Testis (tissue), 3 donors: ENCODE measurements around the gene ZEB2. TPM values are rescaled to one million over a fixed set of nuclear protein-coding genes. Genes with fewer than 3 reads are reported as not detected.

ENCODE experiments used
- DNase-seq: peaks from one replicate; pipeline ENCODE4 v3.0.0-alpha.2; 2019
- H3K27ac ChIP-seq, 2 donors: fragments of 200-600 bp; sonication (generic); one replicate each; pipeline ENCODE4 v1.5.1; 2019
- H3K27me3 ChIP-seq: fragments of 200-600 bp; sonication (generic); one replicate; pipeline ENCODE4 v1.5.1; 2019
- H3K36me3 ChIP-seq: fragments of 200-600 bp; sonication (generic); one replicate; pipeline ENCODE4 v1.5.1; 2017; ENCODE audit warnings: low read depth; ENCODE audit errors: missing control alignments
- H3K4me1 ChIP-seq: fragments of 200-600 bp; sonication (generic); one replicate; pipeline ENCODE4 v1.5.1; 2019
- H3K4me3 ChIP-seq, 2 donors: fragments of 200-600 bp; sonication (generic); one replicate each; pipeline ENCODE4 v1.5.1; 2017 to 2019
- H3K9me3 ChIP-seq: fragments of 200-600 bp; sonication (generic); one replicate; pipeline ENCODE4 v1.5.1; 2017
- CTCF ChIP-seq, 3 experiments: fragments of 450-650 bp in 2 of 3; fragments of 200-600 bp in 1 of 3; sonication (generic) in 1 of 3; IDR thresholded peaks; one replicate each; pipeline ENCODE4 v1.5.1; 2016 to 2019; ENCODE audit warnings: antibody characterized with exemption in 3 of 3, mild to moderate bottlenecking in 2 of 3, moderate library complexity in 1 of 3
- POLR2A ChIP-seq: fragments of 450-650 bp; IDR thresholded peaks from one replicate; pipeline ENCODE4 v1.6.1; 2017; ENCODE audit warnings: antibody characterized with exemption, mild to moderate bottlenecking, moderate library complexity
- WGBS, 2 donors: methylation state at CpG; one replicate each; pipeline ENCODE4 v1.1.5; 2018; 5-methylcytosine and 5-hydroxymethylcytosine counted together
- intact Hi-C: fragments of 100-400 bp; cut with DNase I; formaldehyde crosslinking; loops from one replicate; pipeline ENCODE4 v1.15.1; 2023; ENCODE audit warnings: low total_unique reads
- polyA plus RNA-seq: library from polyadenylated mRNA; stranded (reverse); fragments of 350-450 nt; fragmentation: Illumina TruSeq; extraction: RNeasy Lipid Tissue Mini Kit (QIAGEN cat#74804); gene quantifications from one replicate; pipeline ENCODE4 v1.2.3, GENCODE V29; 2014; ENCODE audit warnings: low read depth, low replicate concordance; ENCODE audit not compliant: insufficient read depth
- total RNA-seq, 2 donors: library from RNA; depleted of rRNA; stranded (reverse); fragments of >200 nt; gene quantifications; one replicate each; pipeline ENCODE4 v1.2.3, GENCODE V29; 2016

The ZEB2 gene
- total and polyA plus RNA-seq, 3 donors from 2014 or later: 38.7 to 96.4 (median 87.8) TPM

DNA sequence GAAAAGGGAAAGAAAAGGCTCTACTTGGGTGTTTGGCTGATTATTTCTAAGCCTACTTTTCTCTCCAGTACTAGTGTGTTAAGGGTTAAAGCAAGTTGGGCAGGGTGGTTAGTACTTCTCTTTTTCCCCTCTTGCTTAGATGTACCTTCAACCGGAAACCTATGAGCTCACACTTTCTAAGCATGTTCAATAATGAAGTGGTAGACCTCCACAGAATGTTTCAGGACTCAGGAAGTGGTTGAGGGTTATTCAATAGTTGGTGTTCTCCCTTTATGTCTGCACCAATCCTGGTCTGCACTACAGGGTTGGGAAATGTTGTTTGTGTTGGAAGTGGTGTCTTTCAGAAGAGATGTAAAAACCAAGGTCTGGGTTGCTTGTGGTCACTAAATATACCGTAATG lies 137.1 kb downstream of the ZEB2 start:
- Histone ChIP-seq H3K36me3 (no peaks in the 10 kb centered on the region), H3K9me3 (no peaks in the 10 kb centered on the region), H3K27ac (no peak overlapping the region), H3K27me3 (no peaks in the 10 kb centered on the region), H3K4me3 (no peak overlapping the region), H3K4me1 (peaks cover 15% of the 10 kb centered on the region)
- TF ChIP-seq CTCF (IDR thresholded peaks at IDR 0.05) (no peak), POLR2A (no peak)
- DNase-seq: no peak
- 80 to 83% methylated on average over 2 of the region's 2 CpGs for WGBS, 2 donors
- intact Hi-C loops: no loop called here

GRCh38 chr2:144381716-144382115 lies 138.2 kb downstream of the ZEB2 start:
- H3K36me3 ChIP-seq: no peaks in the 10 kb centered on the region
- no peak for DNase-seq
- intact Hi-C loops: no loop called here
- TF ChIP-seq POLR2A: no peak
- no peak for TF ChIP-seq CTCF (IDR thresholded peaks at IDR 0.05)
- H3K27me3 ChIP-seq: no peaks in the 10 kb centered on the region
- no peak overlapping the region for H3K4me3 ChIP-seq
- no peaks in the 10 kb centered on the region for H3K9me3 ChIP-seq
- no peak overlapping the region for H3K27ac ChIP-seq
- WGBS, 2 donors: 73 to 83% methylated on average over 2 of the region's 2 CpGs
- H3K4me1 ChIP-seq: peaks cover 4% of the 10 kb centered on the region

DNA sequence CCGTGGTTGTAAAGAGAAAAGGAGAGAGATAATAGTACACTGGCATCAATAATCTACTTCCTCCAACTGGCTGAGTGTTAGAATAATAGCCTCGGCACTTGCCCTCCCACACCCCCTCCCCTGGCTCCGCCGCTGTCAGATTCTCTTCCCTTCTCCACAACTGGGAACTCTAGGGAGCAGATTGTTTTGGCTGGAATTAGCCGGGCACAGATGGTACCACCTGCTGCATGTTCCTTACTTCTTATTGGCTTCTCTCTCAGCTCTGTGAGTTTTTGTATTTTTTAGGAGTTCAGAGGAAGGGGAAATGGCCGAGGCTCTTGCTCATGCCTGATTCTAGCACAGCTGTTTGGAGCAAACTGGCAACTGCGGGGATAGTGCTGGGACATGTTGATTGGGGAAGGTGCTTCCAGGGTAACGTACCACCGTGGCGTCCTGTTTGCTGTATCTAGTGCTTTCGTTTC lies 140.0 kb downstream of the ZEB2 start:
- Histone ChIP-seq H3K27ac (peak overlapping the region; percentile 4 to 28), H3K9me3 (no peaks in the 10 kb centered on the region), H3K27me3 (no peaks in the 10 kb centered on the region), H3K4me3 (no peak overlapping the region), H3K4me1 (no peaks in the 10 kb centered on the region), H3K36me3 (no peaks in the 10 kb centered on the region)
- WGBS, 2 donors: 30 to 42% methylated on average over 11 of the region's 11 CpGs
- DNase-seq: no peak
- intact Hi-C loops: no loop called here
- no peak for TF ChIP-seq POLR2A
- no peak for TF ChIP-seq CTCF (IDR thresholded peaks at IDR 0.05)

DNA sequence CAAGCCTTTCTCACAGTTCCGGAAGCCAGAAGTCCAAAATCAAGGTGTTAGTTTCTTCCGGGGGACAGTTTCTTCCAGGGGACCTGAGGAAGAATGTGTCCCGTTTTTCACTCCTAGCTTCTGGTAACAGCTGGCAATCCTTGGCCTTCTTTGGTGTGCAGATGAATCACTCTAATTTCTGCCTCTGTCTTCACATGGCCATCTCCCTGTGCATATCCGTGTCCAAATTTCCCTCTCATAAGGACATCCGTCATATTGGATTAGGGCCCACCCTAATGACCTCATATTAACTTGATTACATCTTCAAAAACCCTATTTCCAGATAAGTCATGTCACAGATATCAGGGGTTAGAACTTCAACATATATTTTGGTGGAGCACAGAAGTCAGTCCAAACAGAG lies 141.4 kb downstream of the ZEB2 start:
- Histone ChIP-seq H3K9me3 (no peaks in the 10 kb centered on the region), H3K4me1 (peaks cover 2% of the 10 kb centered on the region), H3K4me3 (no peak overlapping the region), H3K27ac (no peak overlapping the region), H3K36me3 (no peaks in the 10 kb centered on the region), H3K27me3 (no peaks in the 10 kb centered on the region)
- WGBS, 2 donors: 79 to 86% methylated on average over 5 of the region's 5 CpGs
- no peak for TF ChIP-seq CTCF (IDR thresholded peaks at IDR 0.05)
- intact Hi-C loops: no loop called here
- DNase-seq: no peak

GRCh38 chr2:144377914-144378313 lies 142.0 kb downstream of the ZEB2 start:
- Histone ChIP-seq H3K9me3 (no peaks in the 10 kb centered on the region), H3K27ac (no peak overlapping the region), H3K4me1 (peaks cover 9% of the 10 kb centered on the region), H3K4me3 (no peak overlapping the region), H3K27me3 (no peaks in the 10 kb centered on the region), H3K36me3 (no peaks in the 10 kb centered on the region)
- TF ChIP-seq POLR2A (no peak), CTCF (IDR thresholded peaks at IDR 0.05) (no peak)
- WGBS, 2 donors: 77 to 78% methylated on average over 2 of the region's 2 CpGs
- intact Hi-C loops: no loop called here
- no peak for DNase-seq
